Lower leg skin (tissue), 3 donors: ENCODE results near the gene B4GALT6.

Experiments used
- CTCF ChIP-seq, 3 donors: fragments of 450-650 bp; IDR thresholded peaks; one replicate each; pipeline ENCODE4 v1.5.1; 2016; ENCODE audit warnings: antibody characterized with exemption in 3 of 3, mild to moderate bottlenecking in 3 of 3, moderate library complexity in 2 of 3
- POLR2A ChIP-seq, 2 donors: fragments of 450-650 bp; IDR thresholded peaks; one replicate each; pipeline ENCODE4 v1.6.1; 2016 to 2017; ENCODE audit warnings: antibody characterized with exemption in 2 of 2, mild to moderate bottlenecking in 1 of 2, moderate library complexity in 1 of 2

- TF ChIP-seq CTCF (IDR thresholded peaks at IDR 0.05) (no peak), POLR2A (IDR thresholded peaks at IDR 0.05) (no peak)
These were observed 17.4 kb upstream of the B4GALT6 start for GRCh38 chr18:31701744-31702143.
